IMR-90 (cell line): ENCODE results near the gene GDPD3. TPM values are rescaled to one million over a fixed set of nuclear protein-coding genes. Genes with fewer than 3 reads are reported as not detected.

Experiments used
- ATAC-seq: fragments of 200-7000 bp; cut with Tn5 transposase; 2 replicates; pipeline ENCODE4 v1.9.1; 2020; ENCODE audit warnings: low read depth, mild to moderate bottlenecking, moderate library complexity
- BruUV-seq: library from RNA; stranded (reverse); fragments of 400-500 nt; replicated peaks from 2 replicates; lab custom pipeline; 2021; lab: Mats Ljungman, UMichigan
- CTCF ChIA-PET: fragments of 300-600 bp; formaldehyde crosslinking; extraction: SDS; loops from one replicate; lab custom pipeline; 2021; ENCODE audit warnings: antibody characterized with exemption; lab: Yijun Ruan, JAX
- POLR2A ChIA-PET: fragments of 300-600 bp; sonication (Branson Sonifier 250); formaldehyde crosslinking; loops from one replicate; lab custom pipeline; 2022; ENCODE audit warnings: antibody characterized with exemption; ENCODE audit not compliant: unreplicated experiment; lab: Charles Lee
- DNase-seq: peaks from one replicate; pipeline ENCODE4 v3.0.0; 2013
- H2AFZ ChIP-seq: replicated peaks from 2 replicates; pipeline ENCODE3; 2013; ENCODE audit warnings: low read length, mild to moderate bottlenecking; ENCODE audit not compliant: poor library complexity
- H2AK5ac ChIP-seq: 2 replicates; pipeline ENCODE4 v1.6.1; 2013; ENCODE audit warnings: low read depth, low read length, inconsistent platforms
- H2AK9ac ChIP-seq: replicated peaks from 2 replicates; pipeline ENCODE3; 2013; ENCODE audit warnings: mild to moderate bottlenecking, low read depth, low read length, moderate library complexity; ENCODE audit not compliant: poor library complexity
- H2BK120ac ChIP-seq: 2 replicates; pipeline ENCODE4 v1.6.1; 2013; ENCODE audit warnings: low read depth, low read length, inconsistent platforms
- H2BK15ac ChIP-seq: 3 replicates; pipeline ENCODE4 v1.6.1; 2013; ENCODE audit warnings: low read depth, low read length, inconsistent platforms
- H2BK20ac ChIP-seq: 2 replicates; pipeline ENCODE4 v1.6.1; 2013; ENCODE audit warnings: low read depth, mild to moderate bottlenecking, inconsistent platforms, low read length, moderate library complexity
- H2BK5ac ChIP-seq: 2 replicates; pipeline ENCODE4 v1.6.1; 2013; ENCODE audit warnings: mild to moderate bottlenecking, low read depth, low read length, inconsistent platforms; ENCODE audit not compliant: poor library complexity, severe bottlenecking
- H3K14ac ChIP-seq: replicated peaks from 2 replicates; pipeline ENCODE4 v1.6.1; 2013; ENCODE audit warnings: low read depth, low read length, inconsistent platforms
- H3K18ac ChIP-seq: 2 replicates; pipeline ENCODE4 v1.6.1; 2013; ENCODE audit warnings: low read depth, low read length, control low read depth
- H3K23ac ChIP-seq: 2 replicates; pipeline ENCODE4 v1.6.1; 2013; ENCODE audit warnings: low read depth, low read length, inconsistent platforms
- H3K27ac ChIP-seq: 2 replicates; pipeline ENCODE4 v1.5.1; 2013; ENCODE audit warnings: mild to moderate bottlenecking, control low read depth, low read length; ENCODE audit not compliant: insufficient read depth
- H3K27me3 ChIP-seq: 2 replicates; pipeline ENCODE4 v1.6.1; 2013; ENCODE audit warnings: low read length; ENCODE audit not compliant: control insufficient read depth, insufficient read depth
- H3K36me3 ChIP-seq: 2 replicates; pipeline ENCODE4 v1.6.1; 2013; ENCODE audit warnings: low read length, mixed read lengths; ENCODE audit not compliant: control insufficient read depth, insufficient read depth
- H3K4ac ChIP-seq: 2 replicates; pipeline ENCODE4 v1.6.1; 2013; ENCODE audit warnings: low read depth, low read length, inconsistent platforms
- H3K4me1 ChIP-seq: 2 replicates; pipeline ENCODE4 v1.6.1; 2013; ENCODE audit warnings: low read length, mixed read lengths; ENCODE audit not compliant: control insufficient read depth, insufficient read depth
- H3K4me2 ChIP-seq: 2 replicates; pipeline ENCODE4 v1.6.1; 2013; ENCODE audit warnings: low read depth, mild to moderate bottlenecking, control low read depth, low read length, moderate library complexity
- H3K4me3 ChIP-seq: 2 replicates; pipeline ENCODE4 v1.5.1; 2013; ENCODE audit warnings: low read depth, mild to moderate bottlenecking, control low read depth, low read length, moderate library complexity; ENCODE audit not compliant: insufficient read depth
- H3K56ac ChIP-seq: 2 replicates; pipeline ENCODE4 v1.6.1; 2013; ENCODE audit warnings: low read length, inconsistent platforms; ENCODE audit not compliant: insufficient read depth; ENCODE audit errors: extremely low read depth
- H3K79me1 ChIP-seq, 2 experiments: 2 replicates each; pipeline ENCODE4 v1.6.1; 2013; ENCODE audit warnings: low read length in 2 of 2, inconsistent platforms in 1 of 2, low read depth in 1 of 2
- H3K9ac ChIP-seq: 2 replicates; pipeline ENCODE4 v1.6.1; 2013; ENCODE audit warnings: low read depth, low read length, control low read depth
- H3K9me1 ChIP-seq: 2 replicates; pipeline ENCODE4 v1.6.1; 2013; ENCODE audit warnings: low read length, inconsistent platforms; ENCODE audit not compliant: insufficient read depth
- H3K9me3 ChIP-seq: 2 replicates; pipeline ENCODE4 v1.6.1; 2013; ENCODE audit warnings: low read length; ENCODE audit not compliant: control insufficient read depth, insufficient read depth
- H4K20me1 ChIP-seq: 2 replicates; pipeline ENCODE4 v1.6.1; 2013; ENCODE audit warnings: low read length, inconsistent platforms; ENCODE audit not compliant: insufficient read depth
- H4K5ac ChIP-seq: 2 replicates; pipeline ENCODE4 v1.6.1; 2013; ENCODE audit warnings: mild to moderate bottlenecking, low read depth, low read length, control low read depth
- H4K8ac ChIP-seq, 2 experiments: 2 replicates each; pipeline ENCODE4 v1.6.1; 2013; ENCODE audit warnings: low read depth in 2 of 2, low read length in 2 of 2, control low read depth in 1 of 2, inconsistent platforms in 1 of 2
- H4K91ac ChIP-seq: 2 replicates; pipeline ENCODE4 v1.6.1; 2013; ENCODE audit warnings: low read depth, low read length, inconsistent platforms; ENCODE audit not compliant: insufficient read depth
- BHLHE40 ChIP-seq: fragments of 150-350 bp; IDR thresholded peaks from 2 replicates; pipeline ENCODE4 v1.6.1; 2016; ENCODE audit warnings: mild to moderate bottlenecking, low read depth, low read length
- FOS ChIP-seq: fragments of 150-350 bp; IDR thresholded peaks from 2 replicates; pipeline ENCODE4 v1.6.1; 2016; ENCODE audit warnings: low read depth, low read length
- MXI1 ChIP-seq: IDR thresholded peaks from 2 replicates; pipeline ENCODE4 v1.6.1; 2012; ENCODE audit warnings: low read depth, mild to moderate bottlenecking, low read length, moderate library complexity, borderline replicate concordance
- NFE2L2 ChIP-seq: fragments of 150-350 bp; IDR thresholded peaks from 2 replicates; pipeline ENCODE4 v1.6.1; 2016; ENCODE audit warnings: low read depth, mild to moderate bottlenecking, low read length
- RCOR1 ChIP-seq: IDR thresholded peaks from 2 replicates; pipeline ENCODE4 v1.6.1; 2012; ENCODE audit warnings: mild to moderate bottlenecking, low read length, improper control_type of control experiment; ENCODE audit not compliant: insufficient replicate concordance
- RFX5 ChIP-seq: IDR thresholded peaks from 2 replicates; pipeline ENCODE4 v1.8.0; 2012; ENCODE audit warnings: low read depth, mild to moderate bottlenecking, low read length, moderate library complexity
- WGBS, 2 experiments: methylation state at CpG; one replicate each; pipeline versions ENCODE4 v1.1.5 to v1.1.7; 2013; ENCODE audit warnings: missing lambda C conversion rate in 2 of 2; ENCODE audit not compliant: insufficient read length in 1 of 2; ENCODE audit errors: extremely low coverage in 2 of 2; 5-methylcytosine and 5-hydroxymethylcytosine counted together
- dilution Hi-C: fragments of 300-500 bp; cut with HindIII; formaldehyde crosslinking; loops from one replicate; pipeline ENCODE4 v1.14.3; 2018; ENCODE audit warnings: low sequenced_read_pairs; ENCODE audit not compliant: unreplicated experiment
- in situ Hi-C: fragments of 300-500 bp; cut with MboI; formaldehyde crosslinking; loops from 3 replicates; pipeline ENCODE4 v1.14.3; 2019; ENCODE audit warnings: low sequenced_read_pairs, inconsistent platforms, mixed read lengths
- intact Hi-C: fragments of 100-400 bp; cut with micrococcal nuclease; formaldehyde crosslinking; loops from 2 replicates; pipeline ENCODE4 v1.10.0; 2022
- polyA plus RNA-seq, 3 experiments: library from polyadenylated mRNA; depleted of rRNA; stranded (reverse); fragments of >200 nt; gene quantifications; 2 replicates each; pipeline ENCODE4 v1.2.3, GENCODE V29; 2012; ENCODE audit warnings: low replicate concordance in 1 of 3
- total RNA-seq: library from RNA; depleted of rRNA; stranded (reverse); fragments of >200 nt; gene quantifications from 2 replicates; pipeline ENCODE4 v1.2.3, GENCODE V29; 2012
- TF ChIP-seq, protein P1 (sequence below): fragments of 150-350 bp; IDR thresholded peaks from 2 replicates; pipeline ENCODE4 v1.6.1; 2017; ENCODE audit warnings: mild to moderate bottlenecking, antibody characterized with exemption, low read length, low read depth
- TF ChIP-seq, protein P2 (sequence below): fragments of 150-350 bp; IDR thresholded peaks from 2 replicates; pipeline ENCODE4 v1.6.1; 2016; ENCODE audit warnings: low read depth, mild to moderate bottlenecking, low read length, moderate library complexity, borderline replicate concordance

The GDPD3 gene
- total and polyA plus RNA-seq, 2 of the 4 experiments (the other 2 are of a cell fraction) = under 0.01 to 19.5 TPM

DNA sequence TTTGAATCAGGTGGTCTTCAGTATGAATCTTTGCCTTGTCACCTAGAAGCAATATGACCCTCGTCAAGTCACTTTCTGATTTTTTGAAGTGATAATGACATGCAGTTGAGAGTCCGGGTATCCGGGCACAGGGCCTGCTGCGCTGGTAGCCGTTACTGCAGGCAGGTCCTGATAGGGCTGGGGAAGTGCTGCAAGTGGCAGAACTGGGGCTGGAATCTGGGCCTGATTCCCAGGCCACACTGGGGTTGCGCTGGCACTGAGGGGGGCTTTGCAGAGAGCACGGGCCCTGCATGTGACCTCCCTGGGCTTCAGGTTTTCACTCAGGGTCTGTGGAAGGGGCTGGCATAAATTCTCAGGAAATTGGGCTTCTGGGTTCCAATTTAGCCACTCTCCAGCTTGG is 34.6 kb downstream of the GDPD3 start:
- Histone ChIP-seq H4K8ac (no peak overlapping the region), H3K4ac (no peak overlapping the region), H2AFZ (no peak overlapping the region), H2BK120ac (no peak overlapping the region), H3K4me1 (peaks cover 11% of the 10 kb centered on the region), H4K91ac (no peak overlapping the region), H3K18ac (no peak overlapping the region), H2BK20ac (no peak overlapping the region), H2BK15ac (no peak overlapping the region), H3K9me3 (no peaks in the 10 kb centered on the region), H2AK5ac (no peak overlapping the region), H3K79me1 (peaks cover 34 to 64% of the 10 kb centered on the region in 2 experiments), H3K27ac (no peak overlapping the region), H4K20me1 (peaks cover 43% of the 10 kb centered on the region), H3K9ac (no peak overlapping the region), H2AK9ac (no peak overlapping the region), H3K23ac (no peak overlapping the region), H3K56ac (no peak overlapping the region), H4K5ac (no peak overlapping the region), H3K4me2 (no peak overlapping the region), H3K27me3 (no peaks in the 10 kb centered on the region), H3K4me3 (no peak overlapping the region), H3K36me3 (peaks cover 52% of the 10 kb centered on the region), H3K14ac (no peak overlapping the region), H2BK5ac (no peak overlapping the region), H3K9me1 (no peaks in the 10 kb centered on the region)
- no peak for ATAC-seq
- intact Hi-C loops (no loop called here), dilution Hi-C loops (no loop called here), in situ Hi-C loops (loop anchor here (10.0 kb wide), 1 partner anchor 326 kb away; the partner anchor contains the start of gene ZNF771)
- ChIA-PET POLR2A (interaction anchor here (0.7 kb wide), 1 partner anchor 24 kb away, joined by 7 read pairs; no protein-coding TSS in a partner anchor), CTCF (no interaction called here)
- DNase-seq = no peak
- no peak for TF ChIP-seq MXI1
- no peak for TF ChIP-seq RFX5
- no peak for TF ChIP-seq FOS
- TF ChIP-seq, protein P1, sequence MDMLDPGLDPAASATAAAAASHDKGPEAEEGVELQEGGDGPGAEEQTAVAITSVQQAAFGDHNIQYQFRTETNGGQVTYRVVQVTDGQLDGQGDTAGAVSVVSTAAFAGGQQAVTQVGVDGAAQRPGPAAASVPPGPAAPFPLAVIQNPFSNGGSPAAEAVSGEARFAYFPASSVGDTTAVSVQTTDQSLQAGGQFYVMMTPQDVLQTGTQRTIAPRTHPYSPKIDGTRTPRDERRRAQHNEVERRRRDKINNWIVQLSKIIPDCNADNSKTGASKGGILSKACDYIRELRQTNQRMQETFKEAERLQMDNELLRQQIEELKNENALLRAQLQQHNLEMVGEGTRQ = no peak
- no peak for TF ChIP-seq NFE2L2
- no peak for TF ChIP-seq BHLHE40
- TF ChIP-seq, protein P2, sequence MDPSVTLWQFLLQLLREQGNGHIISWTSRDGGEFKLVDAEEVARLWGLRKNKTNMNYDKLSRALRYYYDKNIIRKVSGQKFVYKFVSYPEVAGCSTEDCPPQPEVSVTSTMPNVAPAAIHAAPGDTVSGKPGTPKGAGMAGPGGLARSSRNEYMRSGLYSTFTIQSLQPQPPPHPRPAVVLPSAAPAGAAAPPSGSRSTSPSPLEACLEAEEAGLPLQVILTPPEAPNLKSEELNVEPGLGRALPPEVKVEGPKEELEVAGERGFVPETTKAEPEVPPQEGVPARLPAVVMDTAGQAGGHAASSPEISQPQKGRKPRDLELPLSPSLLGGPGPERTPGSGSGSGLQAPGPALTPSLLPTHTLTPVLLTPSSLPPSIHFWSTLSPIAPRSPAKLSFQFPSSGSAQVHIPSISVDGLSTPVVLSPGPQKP = no peak
- no peak for TF ChIP-seq RCOR1
- BruUV-seq = no TSS peak
- 95% methylated on average over 3 of the region's 7 CpGs; no CpG with 5 or more reads in 1 of the 2 experiments for WGBS, 2 experiments
